ENCODE measurements around the gene BRWD1.
"Not testable (repeated sequence)": the region's sequence is repeated elsewhere in the genome, so short reads cannot be mapped to it uniquely, and the experiment has no call there.

BRWD1 gene

GRCh38 chr21:39164523-39164922, 148.9 kb downstream of the BRWD1 start:
- DNase-seq, result no peak

- no peak for DNase-seq
These were observed 152.4 kb downstream of the BRWD1 start for GRCh38 chr21:39161064-39161463.

GRCh38 chr21:39159342-39160063, 153.9 kb downstream of the BRWD1 start:
- no peak for DNase-seq

- DNase-seq, result not testable (repeated sequence)
These were observed 156.2 kb downstream of the BRWD1 start for GRCh38 chr21:39157241-39157640.

- no peak for DNase-seq
These were observed 157.4 kb downstream of the BRWD1 start for GRCh38 chr21:39156024-39156423.

- DNase-seq, result no peak
These were observed 157.9 kb downstream of the BRWD1 start for GRCh38 chr21:39155578-39155977.

GRCh38 chr21:39153842-39154241, 159.6 kb downstream of the BRWD1 start:
- DNase-seq, result no peak

GRCh38 chr21:39153373-39153772, 160.1 kb downstream of the BRWD1 start:
- DNase-seq, result peak; percentile 27

GRCh38 chr21:39152271-39152670, 161.2 kb downstream of the BRWD1 start:
- no peak for DNase-seq

- DNase-seq, result peak; percentile 13
These were observed 162.6 kb downstream of the BRWD1 start for GRCh38 chr21:39150877-39151276.

GRCh38 chr21:39150316-39150715, 163.1 kb downstream of the BRWD1 start:
- no peak for DNase-seq

- DNase-seq, result no peak
These were observed 163.6 kb downstream of the BRWD1 start for GRCh38 chr21:39149882-39150281.

GRCh38 chr21:39148975-39149374, 164.5 kb downstream of the BRWD1 start:
- no peak for DNase-seq

GRCh38 chr21:39144191-39144590, 169.2 kb downstream of the BRWD1 start:
- DNase-seq, result no peak

GRCh38 chr21:39142972-39143371, 170.5 kb downstream of the BRWD1 start:
- DNase-seq, result no peak

GRCh38 chr21:39141502-39141901, 171.9 kb downstream of the BRWD1 start:
- no peak for DNase-seq

- no peak for DNase-seq
These were observed 175.9 kb downstream of the BRWD1 start for GRCh38 chr21:39137248-39138178.

GRCh38 chr21:39136711-39137110, 176.7 kb downstream of the BRWD1 start:
- DNase-seq, result no peak

- peak; percentile 62 for DNase-seq
These were observed 177.3 kb downstream of the BRWD1 start for GRCh38 chr21:39136138-39136537.

- no peak for DNase-seq
These were observed 179.1 kb downstream of the BRWD1 start for GRCh38 chr21:39134288-39134810.
